Measurements from ENCODE around the gene MTHFD2L. TPM values are rescaled to one million over a fixed set of nuclear protein-coding genes. Genes with fewer than 3 reads are reported as not detected.

Gene MTHFD2L
- total RNA-seq, 1 experiment from 2014 or later: 11.6 TPM

- H3K4ac ChIP-seq (ENCODE audit: low read depth, low read length): no peak overlapping the region
- no peaks in the 10 kb centered on the region for H3K23me2 ChIP-seq (ENCODE audit: insufficient read length, low read depth, low read length, poor library complexity, severe bottlenecking)
- no peak overlapping the region for H3K18ac ChIP-seq (ENCODE audit: insufficient read length, low read depth, low read length)
- no peak overlapping the region for H3K14ac ChIP-seq (ENCODE audit: insufficient read depth, low read length)
- no peak overlapping the region for H3T11ph ChIP-seq (ENCODE audit: low read length)
- H4K91ac ChIP-seq (ENCODE audit: insufficient read length, low read depth, low read length): no peak overlapping the region
- no peaks in the 10 kb centered on the region for H3K4me1 ChIP-seq (ENCODE audit: insufficient read depth, low read length)
- Mint-ChIP-seq H3K9me3 (no peaks in the 10 kb centered on the region), H3K4me1 (no peaks in the 10 kb centered on the region), H3K4me3 (no peak overlapping the region), H3K27me3 (ENCODE audit: low read depth) (no peaks in the 10 kb centered on the region), H3K27ac (no peak overlapping the region), H3K36me3 (ENCODE audit: insufficient read depth in 1 of 3, low read depth in 3 of 3) (no peaks in the 10 kb centered on the region)
- H3K79me2 ChIP-seq (ENCODE audit: insufficient read depth, low read length): no peaks in the 10 kb centered on the region
- H2BK5ac ChIP-seq (ENCODE audit: insufficient read length, low read length): no peak overlapping the region
- H2BK15ac ChIP-seq (ENCODE audit: low read depth, low read length): no peak overlapping the region
- no peak overlapping the region for H2AFZ ChIP-seq (ENCODE audit: low read length)
- H3K4me2 ChIP-seq (ENCODE audit: insufficient read depth, insufficient read length, low read length): no peak overlapping the region
- no peaks in the 10 kb centered on the region for H4K20me1 ChIP-seq (ENCODE audit: control insufficient read depth, insufficient read depth, insufficient read length)
- H2BK120ac ChIP-seq (ENCODE audit: low read depth, low read length, poor library complexity, severe bottlenecking): no peak overlapping the region
- no peak overlapping the region for H4K5ac ChIP-seq (ENCODE audit: insufficient read length, low read depth, low read length)
- no peak overlapping the region for H3K56ac ChIP-seq (ENCODE audit: insufficient read length, low read depth, low read length)
- H3K27me3 ChIP-seq (ENCODE audit: insufficient read depth, low read length): no peaks in the 10 kb centered on the region
- no peak overlapping the region for H3K23ac ChIP-seq (ENCODE audit: insufficient read length, low read depth, low read length)
- H3K9me3 ChIP-seq (ENCODE audit: control insufficient read depth, low read depth, low read length): no peaks in the 10 kb centered on the region
- no peak for DNase-seq
- H2BK20ac ChIP-seq (ENCODE audit: low read depth, low read length, poor library complexity, severe bottlenecking): no peak overlapping the region
- no peak overlapping the region for H4K8ac ChIP-seq (replicated peaks; ENCODE audit: insufficient read length, low read depth, low read length)
- H2BK12ac ChIP-seq (ENCODE audit: insufficient read length, low read depth, low read length): no peak overlapping the region
- no peak overlapping the region for H3K27ac ChIP-seq (ENCODE audit: insufficient read length, low read depth, low read length)
- no peaks in the 10 kb centered on the region for H3K79me1 ChIP-seq (ENCODE audit: insufficient read depth, low read depth, low read length, poor library complexity, severe bottlenecking)
- no peak for TF ChIP-seq CTCF (conservative IDR thresholded peaks at IDR 0.05)
- H2AK5ac ChIP-seq (ENCODE audit: insufficient read length, low read length): no peak overlapping the region
- no peak overlapping the region for H3K9ac ChIP-seq (ENCODE audit: extremely low read depth, insufficient read length, low read length)
Measured at GRCh38 chr4:74266081-74266480, 108.2 kb downstream of the MTHFD2L start.

All from H9 (cell line).